Measurements from ENCODE around the gene VTCN1. TPM values are rescaled to one million over a fixed set of nuclear protein-coding genes. Genes with fewer than 3 reads are reported as not detected.

The VTCN1 gene
- total RNA-seq, 1 experiment from 2014 or later, result not detected

DNA sequence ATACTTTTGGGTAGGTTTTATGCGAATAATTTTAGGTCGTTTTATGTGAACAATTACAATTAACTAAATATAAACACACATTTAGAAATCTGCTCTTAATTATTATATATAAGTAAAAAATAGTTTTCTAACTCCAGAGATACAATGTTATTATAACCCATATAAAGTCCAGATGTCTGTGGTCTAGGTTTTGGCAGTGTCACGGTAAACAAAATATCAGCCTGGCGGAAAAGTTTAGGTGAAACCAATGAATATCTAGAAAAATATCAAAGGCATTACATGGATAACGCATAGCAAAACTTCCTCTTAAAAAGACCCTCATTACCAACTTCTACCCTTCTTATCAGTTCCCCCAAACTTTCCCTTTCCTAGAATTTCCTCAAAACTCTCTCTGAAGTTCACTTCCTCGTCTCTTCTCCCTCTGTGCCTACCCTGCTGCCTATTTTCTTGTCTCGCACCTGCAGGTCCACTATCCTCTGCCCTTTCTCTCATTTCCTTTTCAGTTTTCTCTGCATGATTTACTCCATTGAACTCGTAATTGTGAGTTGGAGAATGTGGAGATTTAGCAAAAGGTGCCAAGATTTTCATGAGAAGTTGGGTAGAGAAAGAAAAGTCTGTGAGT, 21.8 kb downstream of the VTCN1 start:
- no peak overlapping the region for H3K4me3 ChIP-seq (ENCODE audit: low read depth in 2 of 2, low read length in 2 of 2)
- H3K9me3 ChIP-seq (ENCODE audit: control insufficient read depth, insufficient read depth, low read depth, low read length), result no peaks in the 10 kb centered on the region
- no TSS peak for BruUV-seq (replicated peaks)
- DNase-seq (ENCODE audit: low read depth, low spot score) (no peak), ATAC-seq (no peak)
- ChIA-PET CTCF (no interaction called here), POLR2A (no interaction called here)
- no peaks in the 10 kb centered on the region; the same call in 1 of the 2 replicates for H3K27me3 ChIP-seq (ENCODE audit: control insufficient read depth, insufficient read depth, low read length)
- in situ Hi-C loops (cut with HindIII; ENCODE audit: low pct_unique_long_range_greater_than_20kb, low sequenced_read_pairs) (no loop called here), intact Hi-C loops (cut with micrococcal nuclease; ENCODE audit: unreplicated experiment) (no loop called here)
- H3K27ac ChIP-seq (ENCODE audit: low read length), result no peak overlapping the region
- no peaks in the 10 kb centered on the region for H3K4me1 ChIP-seq (ENCODE audit: control insufficient read depth, insufficient read depth, low read length)
- TF ChIP-seq, protein P1, sequence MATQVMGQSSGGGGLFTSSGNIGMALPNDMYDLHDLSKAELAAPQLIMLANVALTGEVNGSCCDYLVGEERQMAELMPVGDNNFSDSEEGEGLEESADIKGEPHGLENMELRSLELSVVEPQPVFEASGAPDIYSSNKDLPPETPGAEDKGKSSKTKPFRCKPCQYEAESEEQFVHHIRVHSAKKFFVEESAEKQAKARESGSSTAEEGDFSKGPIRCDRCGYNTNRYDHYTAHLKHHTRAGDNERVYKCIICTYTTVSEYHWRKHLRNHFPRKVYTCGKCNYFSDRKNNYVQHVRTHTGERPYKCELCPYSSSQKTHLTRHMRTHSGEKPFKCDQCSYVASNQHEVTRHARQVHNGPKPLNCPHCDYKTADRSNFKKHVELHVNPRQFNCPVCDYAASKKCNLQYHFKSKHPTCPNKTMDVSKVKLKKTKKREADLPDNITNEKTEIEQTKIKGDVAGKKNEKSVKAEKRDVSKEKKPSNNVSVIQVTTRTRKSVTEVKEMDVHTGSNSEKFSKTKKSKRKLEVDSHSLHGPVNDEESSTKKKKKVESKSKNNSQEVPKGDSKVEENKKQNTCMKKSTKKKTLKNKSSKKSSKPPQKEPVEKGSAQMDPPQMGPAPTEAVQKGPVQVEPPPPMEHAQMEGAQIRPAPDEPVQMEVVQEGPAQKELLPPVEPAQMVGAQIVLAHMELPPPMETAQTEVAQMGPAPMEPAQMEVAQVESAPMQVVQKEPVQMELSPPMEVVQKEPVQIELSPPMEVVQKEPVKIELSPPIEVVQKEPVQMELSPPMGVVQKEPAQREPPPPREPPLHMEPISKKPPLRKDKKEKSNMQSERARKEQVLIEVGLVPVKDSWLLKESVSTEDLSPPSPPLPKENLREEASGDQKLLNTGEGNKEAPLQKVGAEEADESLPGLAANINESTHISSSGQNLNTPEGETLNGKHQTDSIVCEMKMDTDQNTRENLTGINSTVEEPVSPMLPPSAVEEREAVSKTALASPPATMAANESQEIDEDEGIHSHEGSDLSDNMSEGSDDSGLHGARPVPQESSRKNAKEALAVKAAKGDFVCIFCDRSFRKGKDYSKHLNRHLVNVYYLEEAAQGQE (IDR thresholded peaks at IDR 0.05; ENCODE audit: insufficient read depth in 1 of 2, low read depth in 2 of 2, low read length in 1 of 2), result no peak
- TF ChIP-seq, protein P2, sequence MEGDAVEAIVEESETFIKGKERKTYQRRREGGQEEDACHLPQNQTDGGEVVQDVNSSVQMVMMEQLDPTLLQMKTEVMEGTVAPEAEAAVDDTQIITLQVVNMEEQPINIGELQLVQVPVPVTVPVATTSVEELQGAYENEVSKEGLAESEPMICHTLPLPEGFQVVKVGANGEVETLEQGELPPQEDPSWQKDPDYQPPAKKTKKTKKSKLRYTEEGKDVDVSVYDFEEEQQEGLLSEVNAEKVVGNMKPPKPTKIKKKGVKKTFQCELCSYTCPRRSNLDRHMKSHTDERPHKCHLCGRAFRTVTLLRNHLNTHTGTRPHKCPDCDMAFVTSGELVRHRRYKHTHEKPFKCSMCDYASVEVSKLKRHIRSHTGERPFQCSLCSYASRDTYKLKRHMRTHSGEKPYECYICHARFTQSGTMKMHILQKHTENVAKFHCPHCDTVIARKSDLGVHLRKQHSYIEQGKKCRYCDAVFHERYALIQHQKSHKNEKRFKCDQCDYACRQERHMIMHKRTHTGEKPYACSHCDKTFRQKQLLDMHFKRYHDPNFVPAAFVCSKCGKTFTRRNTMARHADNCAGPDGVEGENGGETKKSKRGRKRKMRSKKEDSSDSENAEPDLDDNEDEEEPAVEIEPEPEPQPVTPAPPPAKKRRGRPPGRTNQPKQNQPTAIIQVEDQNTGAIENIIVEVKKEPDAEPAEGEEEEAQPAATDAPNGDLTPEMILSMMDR (IDR thresholded peaks at IDR 0.05), result no peak
- TF ChIP-seq SIN3A (IDR thresholded peaks at IDR 0.05; ENCODE audit: borderline replicate concordance, insufficient read depth, low read depth, low read length) (no peak), POLR2AphosphoS5 (IDR thresholded peaks at IDR 0.05; ENCODE audit: low read depth, low read length) (no peak), TCF7L2 (IDR thresholded peaks at IDR 0.05; ENCODE audit: low read depth, low read length) (no peak)
- H3K36me3 ChIP-seq (ENCODE audit: control insufficient read depth, insufficient read depth, low read length), result no peaks in the 10 kb centered on the region

DNA sequence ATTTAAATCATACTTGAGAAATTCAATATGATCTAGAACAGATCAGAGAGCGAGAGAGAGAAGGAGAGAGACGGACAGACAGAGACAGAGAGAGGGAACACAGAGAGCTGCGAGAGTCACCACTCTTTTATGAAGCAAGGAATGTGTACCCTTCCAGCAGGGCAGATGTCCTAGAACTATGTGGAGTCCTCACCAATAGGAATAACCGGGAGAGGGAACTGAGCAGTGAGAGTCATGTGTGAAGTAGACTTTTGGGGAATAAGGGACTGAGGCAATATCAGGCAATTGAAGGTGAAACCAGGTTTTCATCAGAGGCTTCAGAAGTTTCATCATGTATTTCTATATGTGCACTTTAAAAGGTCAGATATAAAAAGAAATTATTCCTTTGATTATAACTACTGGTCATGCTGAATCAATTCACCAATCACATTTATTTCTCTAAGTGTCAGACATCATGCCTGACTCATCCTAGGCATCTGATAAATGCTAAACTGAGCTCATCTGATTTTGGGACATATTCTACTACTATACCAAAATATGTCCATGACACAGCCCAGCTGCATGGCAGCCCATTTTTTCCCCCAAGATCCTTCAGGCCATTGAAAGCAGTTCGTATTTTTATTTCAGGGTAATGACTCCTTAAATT, 22.4 kb downstream of the VTCN1 start:
- CTCF ChIA-PET, result no interaction called here
- POLR2A ChIA-PET, result no interaction called here
- DNase-seq (ENCODE audit: low read depth, low spot score) (no peak), ATAC-seq (no peak)
- Histone ChIP-seq H3K4me3 (ENCODE audit: low read depth in 2 of 2, low read length in 2 of 2) (no peak overlapping the region), H3K36me3 (ENCODE audit: control insufficient read depth, insufficient read depth, low read length) (no peaks in the 10 kb centered on the region), H3K27me3 (ENCODE audit: control insufficient read depth, insufficient read depth, low read length) (no peaks in the 10 kb centered on the region; the same call in 1 of the 2 replicates), H3K4me1 (ENCODE audit: control insufficient read depth, insufficient read depth, low read length) (no peaks in the 10 kb centered on the region), H3K27ac (ENCODE audit: low read length) (no peak overlapping the region), H3K9me3 (ENCODE audit: control insufficient read depth, insufficient read depth, low read depth, low read length) (no peaks in the 10 kb centered on the region)
- TF ChIP-seq, protein P1 (IDR thresholded peaks at IDR 0.05; ENCODE audit: insufficient read depth in 1 of 2, low read depth in 2 of 2, low read length in 1 of 2), result no peak
- TF ChIP-seq SIN3A (IDR thresholded peaks at IDR 0.05; ENCODE audit: borderline replicate concordance, insufficient read depth, low read depth, low read length), result no peak
- no peak for TF ChIP-seq TCF7L2 (IDR thresholded peaks at IDR 0.05; ENCODE audit: low read depth, low read length)
- TF ChIP-seq, protein P2 (IDR thresholded peaks at IDR 0.05), result no peak
- no peak for TF ChIP-seq POLR2AphosphoS5 (IDR thresholded peaks at IDR 0.05; ENCODE audit: low read depth, low read length)
- no TSS peak for BruUV-seq (replicated peaks)
- intact Hi-C loops (cut with micrococcal nuclease; ENCODE audit: unreplicated experiment) (no loop called here), in situ Hi-C loops (cut with HindIII; ENCODE audit: low pct_unique_long_range_greater_than_20kb, low sequenced_read_pairs) (no loop called here)

Measured in Panc1 (cell line).